GM19043 (cell line): Measurements from ENCODE around the gene ANKRD24.
"Not testable (repeated sequence)": the region's sequence is repeated elsewhere in the genome, so short reads cannot be mapped to it uniquely, and the experiment has no call there.

Experiments
- ATAC-seq: cut with Tn5 transposase; IDR thresholded peaks from one replicate; pipeline ENCODE4 v1.9.1; 2021; ENCODE audit warnings: low read depth; ENCODE audit not compliant: unreplicated experiment

The ANKRD24 gene

DNA sequence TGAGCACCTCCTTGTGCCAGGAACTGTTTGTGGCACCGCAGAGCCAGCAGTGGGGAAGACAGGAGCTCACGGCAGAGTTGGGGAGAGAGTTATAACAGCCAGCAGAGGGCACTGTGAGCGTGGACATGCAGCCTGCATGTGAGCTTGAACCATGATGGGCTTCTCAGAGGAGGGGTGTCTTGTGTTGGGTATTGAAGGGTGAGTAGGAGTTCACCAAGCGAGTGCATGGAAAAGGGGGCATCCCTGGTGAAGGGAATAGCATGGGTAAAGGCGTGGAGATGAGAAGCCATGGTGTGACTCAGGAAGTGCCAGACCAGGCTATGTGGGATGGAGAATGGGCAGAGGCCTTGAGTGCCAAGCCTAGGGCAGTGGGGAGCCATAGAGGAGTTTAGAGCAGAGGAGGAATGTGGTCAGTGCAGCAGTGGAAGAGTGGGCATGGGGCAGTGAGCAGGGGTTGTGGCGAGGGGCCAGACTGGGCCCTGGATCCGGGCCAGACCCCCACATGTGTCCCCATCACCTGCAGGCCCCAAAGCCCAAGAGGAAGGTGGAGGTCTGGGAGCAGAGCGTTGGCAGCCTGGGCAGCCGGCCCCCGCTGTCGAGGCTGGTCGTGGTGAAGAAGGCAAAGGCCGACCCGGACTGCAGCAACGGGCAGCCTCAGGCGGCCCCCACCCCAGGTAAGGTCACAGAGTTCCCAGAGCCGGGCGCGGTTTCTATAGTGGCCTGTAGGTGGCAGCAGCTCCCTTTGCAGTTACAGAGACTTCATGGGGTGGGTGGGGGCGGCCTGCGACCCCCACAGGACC is 84.8 kb downstream of the ANKRD24 start:
- ATAC-seq, result no peak

DNA sequence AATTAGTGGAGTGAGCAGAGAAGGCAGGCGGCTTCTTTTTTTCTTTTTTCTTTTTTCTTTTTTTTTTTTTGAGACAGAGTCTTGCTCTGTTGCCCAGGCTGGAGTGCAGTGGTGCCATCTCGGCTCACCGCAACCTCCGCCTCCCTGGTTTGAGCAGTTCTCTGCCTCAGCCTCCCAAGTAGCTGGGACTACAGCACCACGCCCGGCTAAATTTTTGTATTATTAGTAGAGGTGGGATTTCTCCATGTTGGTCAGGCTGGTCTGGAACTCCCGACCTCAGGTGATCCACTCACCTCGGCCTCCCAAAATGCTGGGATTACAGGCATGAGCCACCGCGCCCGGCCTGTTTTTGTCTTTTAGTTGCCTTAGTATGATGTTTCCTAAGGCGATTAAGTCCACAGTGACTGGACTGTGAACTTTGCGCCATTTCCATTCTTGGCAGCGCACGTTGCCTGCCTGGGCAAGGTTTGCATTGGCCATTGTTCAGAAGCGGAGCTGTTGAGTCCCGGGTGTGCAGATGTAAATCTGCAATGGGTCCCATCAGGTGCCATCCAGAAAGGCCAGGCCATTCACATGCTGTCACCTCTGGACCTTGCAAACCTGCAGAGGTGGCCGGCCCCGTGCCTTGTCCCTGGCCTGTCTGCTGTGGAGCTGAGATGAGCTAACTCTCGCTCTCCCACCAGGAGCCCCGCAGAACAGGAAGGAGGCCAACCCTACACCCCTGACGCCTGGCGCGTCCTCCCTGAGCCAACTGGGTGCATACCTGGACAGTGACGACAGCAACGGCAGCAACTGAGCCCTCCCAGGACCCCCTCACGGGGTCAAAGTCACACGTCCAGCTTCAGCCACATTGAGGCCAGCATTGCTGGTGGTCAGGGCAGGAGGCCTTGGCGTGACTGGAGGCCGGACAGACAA is 85.7 kb downstream of the ANKRD24 start:
- no peak for ATAC-seq

- no peak for ATAC-seq
Observed at GRCh38 chr19:4268816-4269430, 86.4 kb downstream of the ANKRD24 start.

GRCh38 chr19:4272894-4273293 is 90.4 kb downstream of the ANKRD24 start:
- no peak for ATAC-seq

DNA sequence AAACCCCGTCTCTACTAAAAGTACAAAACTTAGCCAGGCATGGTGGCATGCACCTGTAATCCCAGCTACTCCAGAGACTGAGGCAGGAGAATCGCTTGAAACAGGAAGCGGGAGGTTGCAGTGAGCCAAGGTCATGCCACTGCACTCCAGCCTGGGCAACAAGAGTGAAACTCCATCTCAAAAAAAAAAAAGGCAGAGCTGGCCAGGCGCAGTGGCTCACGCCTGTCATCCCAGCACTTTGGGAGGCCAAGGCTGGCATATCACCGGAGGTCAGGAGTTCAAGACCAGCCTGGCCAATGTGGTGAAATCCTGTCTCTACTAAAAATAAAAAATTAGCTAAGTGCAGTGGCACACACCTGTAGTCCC is 91.8 kb downstream of the ANKRD24 start:
- ATAC-seq, result not testable (repeated sequence)
